Natural killer cell (primary cell): ENCODE results near the gene THAP7. TPM values are rescaled to one million over a fixed set of nuclear protein-coding genes. Genes with fewer than 3 reads are reported as not detected.

ENCODE experiments used
- ATAC-seq, 3 donors: fragments of 150-1000 bp in 2 of 3; fragments of 200-7000 bp in 1 of 3; cut with Tn5 transposase; 1 replicate in 1 of 3; 2 replicates in 2 of 3; pipeline ENCODE4 v1.10.0; 2021; ENCODE audit warnings: mild to moderate bottlenecking in 2 of 3, moderate library complexity in 2 of 3
- DNase-seq, 2 donors: peaks; one replicate each; pipeline versions ENCODE4 v3.0.0 to v3.0.0-alpha.2; 2013 to 2021; ENCODE audit warnings: mixed read lengths in 1 of 2
- H3K27ac ChIP-seq: one replicate; pipeline ENCODE4 v1.5.1; 2013; ENCODE audit warnings: mild to moderate bottlenecking, low read length
- H3K27me3 ChIP-seq: one replicate; pipeline ENCODE4 v1.6.1; 2013; ENCODE audit warnings: low read length; ENCODE audit not compliant: control insufficient read depth, insufficient read depth
- H3K36me3 ChIP-seq: one replicate; pipeline ENCODE4 v1.6.1; 2013; ENCODE audit warnings: low read length; ENCODE audit not compliant: control insufficient read depth, insufficient read depth
- H3K4me1 ChIP-seq: one replicate; pipeline ENCODE4 v1.6.1; 2013; ENCODE audit warnings: low read length; ENCODE audit not compliant: control insufficient read depth, insufficient read depth
- H3K4me3 ChIP-seq: one replicate; pipeline ENCODE4 v1.5.1; 2013; ENCODE audit warnings: low read length
- H3K9me3 ChIP-seq: one replicate; pipeline ENCODE4 v1.6.1; 2013; ENCODE audit warnings: low read length; ENCODE audit not compliant: control insufficient read depth, insufficient read depth
- H3K27ac Mint-ChIP-seq, 2 donors: one replicate each; pipeline ENCODE4 v1.8.0; 2022; ENCODE audit warnings: mild to moderate bottlenecking in 2 of 2, mixed read lengths in 2 of 2, moderate library complexity in 1 of 2
- H3K27me3 Mint-ChIP-seq, 2 donors: one replicate each; pipeline ENCODE4 v1.8.0; 2022; ENCODE audit warnings: low read depth in 2 of 2, mixed read lengths in 2 of 2
- H3K36me3 Mint-ChIP-seq: one replicate; pipeline ENCODE4 v1.8.0; 2022; ENCODE audit warnings: mixed read lengths
- H3K4me1 Mint-ChIP-seq, 2 donors: one replicate each; pipeline ENCODE4 v1.8.0; 2022; ENCODE audit warnings: mixed read lengths in 2 of 2
- H3K4me3 Mint-ChIP-seq: one replicate; pipeline ENCODE4 v1.8.0; 2022; ENCODE audit warnings: mild to moderate bottlenecking, moderate library complexity, mixed read lengths
- H3K9me3 Mint-ChIP-seq, 2 donors: one replicate each; pipeline ENCODE4 v1.8.0; 2022; ENCODE audit warnings: mixed read lengths in 2 of 2
- CTCF ChIP-seq: fragments of 200-600 bp; IDR thresholded peaks from one replicate; pipeline ENCODE4 v1.8.0; 2022; ENCODE audit warnings: antibody characterized with exemption
- WGBS: methylation state at CpG from one replicate; pipeline ENCODE4 v1.1.7; 2013; ENCODE audit warnings: missing lambda C conversion rate; ENCODE audit not compliant: insufficient coverage; 5-methylcytosine and 5-hydroxymethylcytosine counted together
- intact Hi-C: fragments of 100-400 bp; cut with micrococcal nuclease; formaldehyde crosslinking; loops from one replicate; pipeline ENCODE4 v1.14.2; 2022
- total RNA-seq, 4 donors: library from RNA; stranded (reverse); fragments of 120-200 nt in 1 of 4; gene quantifications; one replicate each; pipeline versions ENCODE4 v1.2.3 to v1.2.4, GENCODE V29; 2013 to 2022

THAP7 gene
- total RNA-seq, 3 donors from 2014 or later (not counting 1 experiment from before 2014, with no cell fraction given): 24.1 to 40.0 (median 26.8) TPM

GRCh38 chr22:20992056-20992442 is 9.9 kb downstream of the THAP7 start:
- no peak for TF ChIP-seq CTCF
- peaks cover 31% of the 10 kb centered on the region for H3K36me3 ChIP-seq
- 98% methylated on average over 7 of the region's 7 CpGs for WGBS
- Mint-ChIP-seq H3K27ac (no peak overlapping the region), H3K4me3 (no peak overlapping the region), H3K36me3 (no peaks in the 10 kb centered on the region), H3K9me3 (no peaks in the 10 kb centered on the region), H3K4me1 (no peaks in the 10 kb centered on the region), H3K27me3 (no peaks in the 10 kb centered on the region)
- no peak overlapping the region for H3K27ac ChIP-seq
- H3K9me3 ChIP-seq: no peaks in the 10 kb centered on the region
- no peak for ATAC-seq
- H3K4me3 ChIP-seq: no peak overlapping the region
- no peaks in the 10 kb centered on the region for H3K4me1 ChIP-seq
- H3K27me3 ChIP-seq: no peaks in the 10 kb centered on the region
- DNase-seq: no peak
- intact Hi-C loops: no loop called here

- Histone ChIP-seq H3K4me3 (no peak overlapping the region), H3K4me1 (no peaks in the 10 kb centered on the region), H3K27me3 (no peaks in the 10 kb centered on the region), H3K27ac (no peak overlapping the region), H3K36me3 (peaks cover 33% of the 10 kb centered on the region), H3K9me3 (no peaks in the 10 kb centered on the region)
- 93% methylated on average over 24 of the region's 24 CpGs for WGBS
- Mint-ChIP-seq H3K9me3 (no peaks in the 10 kb centered on the region), H3K27me3 (no peaks in the 10 kb centered on the region), H3K4me3 (no peak overlapping the region), H3K36me3 (no peaks in the 10 kb centered on the region), H3K4me1 (no peaks in the 10 kb centered on the region), H3K27ac (no peak overlapping the region)
- DNase-seq (no peak), ATAC-seq (no peak)
- intact Hi-C loops: no loop called here
- TF ChIP-seq CTCF: no peak
Measured at GRCh38 chr22:20991252-20992055, 10.5 kb downstream of the THAP7 start.

GRCh38 chr22:20990184-20991180 is 11.4 kb downstream of the THAP7 start:
- WGBS: 92% methylated on average over 21 of the region's 21 CpGs
- no peak overlapping the region for H3K27ac ChIP-seq
- H3K4me3 ChIP-seq: no peak overlapping the region
- Mint-ChIP-seq H3K36me3 (no peaks in the 10 kb centered on the region), H3K4me3 (no peak overlapping the region), H3K27me3 (no peaks in the 10 kb centered on the region), H3K4me1 (no peaks in the 10 kb centered on the region), H3K9me3 (no peaks in the 10 kb centered on the region), H3K27ac (no peak overlapping the region)
- peaks cover 34% of the 10 kb centered on the region for H3K36me3 ChIP-seq
- H3K9me3 ChIP-seq: no peaks in the 10 kb centered on the region
- no peaks in the 10 kb centered on the region for H3K4me1 ChIP-seq
- DNase-seq (no peak), ATAC-seq (no peak)
- TF ChIP-seq CTCF: no peak
- intact Hi-C loops: no loop called here
- H3K27me3 ChIP-seq: no peaks in the 10 kb centered on the region
